Mesothelial cell of epicardium (in vitro differentiated cells): Measurements from ENCODE around the gene RHEBL1. TPM values are rescaled to one million over a fixed set of nuclear protein-coding genes. Genes with fewer than 3 reads are reported as not detected.
A peak's percentile ranks its signal among the peaks of the same experiment; 100 is the strongest.

Experiments used
- DNase-seq, 2 experiments: peaks; one replicate each; pipeline ENCODE4 v3.0.0; 2021; ENCODE audit warnings: low spot score in 2 of 2; ENCODE audit not compliant: unreplicated experiment in 2 of 2
- H3K27ac Mint-ChIP-seq: 2 replicates; pipeline ENCODE4 v1.8.0; 2021; ENCODE audit warnings: mixed read lengths
- H3K27me3 Mint-ChIP-seq: 2 replicates; pipeline ENCODE4 v1.8.0; 2021; ENCODE audit warnings: low read depth, mixed read lengths
- H3K36me3 Mint-ChIP-seq: 2 replicates; pipeline ENCODE4 v1.8.0; 2021; ENCODE audit warnings: mixed read lengths
- H3K4me1 Mint-ChIP-seq: 2 replicates; pipeline ENCODE4 v1.8.0; 2021; ENCODE audit warnings: mixed read lengths
- H3K4me3 Mint-ChIP-seq: 2 replicates; pipeline ENCODE4 v1.8.0; 2021; ENCODE audit warnings: mild to moderate bottlenecking, moderate library complexity, mixed read lengths
- H3K9me3 Mint-ChIP-seq: 2 replicates; pipeline ENCODE4 v1.8.0; 2021; ENCODE audit warnings: mixed read lengths
- total RNA-seq: library from RNA; stranded (reverse); gene quantifications from 3 replicates; pipeline ENCODE4 v1.2.1, GENCODE V29; 2021
- TF ChIP-seq, protein P1 (sequence below): fragments of 200-600 bp; sonication (generic); IDR thresholded peaks from one replicate; pipeline ENCODE4 v1.5.0; 2021; ENCODE audit warnings: antibody characterized with exemption; ENCODE audit not compliant: unreplicated experiment

The RHEBL1 gene
- total RNA-seq, 1 donor from 2014 or later = 0.60 TPM

DNA sequence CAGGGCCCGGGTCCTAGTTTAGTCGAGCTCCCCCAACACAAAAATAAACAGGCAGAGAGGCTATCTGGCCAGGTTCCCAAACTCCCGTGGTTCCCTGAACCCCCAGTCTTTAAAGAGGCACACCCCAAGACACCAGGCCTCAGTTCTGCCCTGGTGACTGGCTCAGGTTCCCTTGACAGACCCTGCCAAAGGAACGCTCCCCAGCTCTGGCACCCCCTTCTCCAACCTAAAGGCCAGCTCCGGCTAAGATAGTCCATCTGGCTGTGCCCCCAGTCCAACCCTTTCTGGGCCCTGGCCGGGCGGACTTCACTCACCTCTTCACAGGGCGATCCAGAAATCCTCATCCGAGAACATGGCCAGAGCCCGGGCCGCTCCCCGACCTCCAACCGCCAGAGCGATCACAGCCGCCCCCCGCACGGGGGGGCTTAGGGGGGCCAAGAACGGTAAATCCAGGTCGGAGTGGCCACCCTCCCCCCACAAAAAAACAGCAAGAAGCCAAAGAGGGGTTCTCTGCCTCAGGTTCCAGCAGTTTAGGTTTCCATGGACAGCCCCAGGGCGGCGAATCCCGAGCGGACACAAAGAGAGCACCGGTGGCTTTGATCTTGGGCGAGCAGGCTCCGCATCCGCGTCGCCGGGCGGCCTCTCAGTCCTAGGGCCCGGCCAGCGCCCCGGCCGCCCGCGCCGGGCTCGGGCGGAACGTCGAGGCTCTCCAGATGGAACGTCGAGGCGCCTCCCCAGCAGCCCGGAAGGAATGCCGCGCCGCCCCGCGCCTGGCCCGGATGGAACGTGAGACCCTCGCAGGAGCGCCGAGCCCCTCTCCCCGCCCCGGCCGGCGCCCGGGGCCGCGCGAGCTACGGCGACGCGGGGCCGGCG lies 10.2 kb downstream of the RHEBL1 start:
- H3K27ac Mint-ChIP-seq = peak overlapping the region; percentile 95
- H3K9me3 Mint-ChIP-seq = no peaks in the 10 kb centered on the region
- H3K4me3 Mint-ChIP-seq = peak overlapping the region; percentile 96
- DNase-seq = peak in 1 of 2 experiments; percentile 69
- H3K4me1 Mint-ChIP-seq = peaks cover 47% of the 10 kb centered on the region
- H3K27me3 Mint-ChIP-seq = no peaks in the 10 kb centered on the region
- H3K36me3 Mint-ChIP-seq = peaks cover 7% of the 10 kb centered on the region
- TF ChIP-seq, protein P1, sequence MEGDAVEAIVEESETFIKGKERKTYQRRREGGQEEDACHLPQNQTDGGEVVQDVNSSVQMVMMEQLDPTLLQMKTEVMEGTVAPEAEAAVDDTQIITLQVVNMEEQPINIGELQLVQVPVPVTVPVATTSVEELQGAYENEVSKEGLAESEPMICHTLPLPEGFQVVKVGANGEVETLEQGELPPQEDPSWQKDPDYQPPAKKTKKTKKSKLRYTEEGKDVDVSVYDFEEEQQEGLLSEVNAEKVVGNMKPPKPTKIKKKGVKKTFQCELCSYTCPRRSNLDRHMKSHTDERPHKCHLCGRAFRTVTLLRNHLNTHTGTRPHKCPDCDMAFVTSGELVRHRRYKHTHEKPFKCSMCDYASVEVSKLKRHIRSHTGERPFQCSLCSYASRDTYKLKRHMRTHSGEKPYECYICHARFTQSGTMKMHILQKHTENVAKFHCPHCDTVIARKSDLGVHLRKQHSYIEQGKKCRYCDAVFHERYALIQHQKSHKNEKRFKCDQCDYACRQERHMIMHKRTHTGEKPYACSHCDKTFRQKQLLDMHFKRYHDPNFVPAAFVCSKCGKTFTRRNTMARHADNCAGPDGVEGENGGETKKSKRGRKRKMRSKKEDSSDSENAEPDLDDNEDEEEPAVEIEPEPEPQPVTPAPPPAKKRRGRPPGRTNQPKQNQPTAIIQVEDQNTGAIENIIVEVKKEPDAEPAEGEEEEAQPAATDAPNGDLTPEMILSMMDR = no peak

DNA sequence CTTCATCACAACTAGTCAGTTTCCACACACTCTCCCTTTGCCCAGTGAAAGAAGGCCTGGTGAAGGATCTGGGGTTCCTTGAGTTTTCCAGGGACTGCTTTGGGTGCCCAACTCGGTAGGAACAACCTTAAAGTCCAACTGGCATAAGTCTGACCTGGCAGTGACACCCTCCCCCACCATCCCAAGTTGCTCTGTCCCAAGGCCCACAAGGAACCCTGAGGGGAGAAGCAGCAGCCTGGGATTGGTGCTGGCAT lies 10.8 kb downstream of the RHEBL1 start:
- H3K27ac Mint-ChIP-seq = peak overlapping the region; percentile 95
- H3K36me3 Mint-ChIP-seq = peaks cover 7% of the 10 kb centered on the region
- TF ChIP-seq, protein P1 = no peak
- no peak for DNase-seq
- no peaks in the 10 kb centered on the region for H3K27me3 Mint-ChIP-seq
- peaks cover 45% of the 10 kb centered on the region for H3K4me1 Mint-ChIP-seq
- peak overlapping the region; percentile 96 for H3K4me3 Mint-ChIP-seq
- H3K9me3 Mint-ChIP-seq = no peaks in the 10 kb centered on the region

DNA sequence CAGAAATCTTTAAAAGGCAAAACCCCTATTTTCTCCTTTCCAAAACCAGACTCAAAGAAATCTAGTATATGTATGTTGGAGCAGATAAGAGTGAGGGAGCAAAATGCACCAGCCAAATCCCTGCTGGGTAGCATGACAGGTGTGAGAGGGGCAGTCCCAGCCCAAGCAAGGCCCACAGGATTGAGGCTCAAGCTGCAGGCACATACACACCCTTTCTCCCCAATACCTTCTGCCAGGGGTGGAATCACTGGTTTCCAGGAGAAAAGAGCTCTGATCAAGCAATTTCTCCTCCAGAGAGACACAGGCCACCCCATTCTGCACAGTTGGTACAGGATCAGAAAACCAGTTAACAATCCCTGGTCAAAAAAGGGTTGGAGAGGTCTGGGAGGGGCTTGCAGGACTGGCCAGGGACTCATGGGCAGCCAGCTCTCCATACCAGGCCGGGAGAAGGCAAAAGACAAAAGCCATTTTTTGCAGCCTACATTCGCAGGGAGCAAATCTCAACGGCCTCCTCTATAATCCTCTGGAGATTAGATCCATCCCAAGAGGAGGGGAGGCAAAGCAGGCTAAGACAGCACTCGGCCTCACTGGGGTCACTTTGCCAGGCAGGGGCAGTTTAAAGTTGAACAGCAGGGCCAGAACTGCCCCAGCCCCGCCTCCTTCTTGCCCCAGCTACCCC lies 11.3 kb downstream of the RHEBL1 start:
- H3K36me3 Mint-ChIP-seq = peaks cover 7% of the 10 kb centered on the region
- DNase-seq = no peak
- no peaks in the 10 kb centered on the region for H3K27me3 Mint-ChIP-seq
- TF ChIP-seq, protein P1 = no peak
- H3K4me1 Mint-ChIP-seq = peaks cover 45% of the 10 kb centered on the region
- peak overlapping the region; percentile 96 for H3K4me3 Mint-ChIP-seq
- no peaks in the 10 kb centered on the region for H3K9me3 Mint-ChIP-seq
- H3K27ac Mint-ChIP-seq = peak overlapping the region; percentile 95

DNA sequence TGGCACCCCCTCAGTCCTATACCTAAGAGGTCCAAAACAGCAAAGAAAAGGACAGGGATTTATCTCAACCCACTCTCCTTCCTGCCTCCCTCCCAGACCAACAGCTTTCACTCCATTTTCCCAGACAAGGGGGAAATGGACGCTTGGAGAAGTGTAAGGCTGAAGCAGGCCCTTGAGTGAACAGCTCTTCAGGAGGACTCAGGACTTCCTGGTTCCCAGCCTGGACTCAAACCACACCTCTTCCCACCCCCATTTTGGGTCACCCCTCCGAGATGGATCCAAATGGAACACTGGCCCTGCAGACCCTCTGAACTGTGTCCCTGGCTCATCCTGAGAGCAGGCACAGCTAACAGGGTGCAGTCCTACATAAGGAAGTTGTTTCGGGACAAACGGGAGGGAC lies 11.9 kb downstream of the RHEBL1 start:
- Mint-ChIP-seq H3K9me3 (no peaks in the 10 kb centered on the region), H3K4me3 (peak overlapping the region; percentile 96), H3K27ac (peak overlapping the region; percentile 95), H3K27me3 (no peaks in the 10 kb centered on the region), H3K36me3 (peaks cover 11% of the 10 kb centered on the region), H3K4me1 (peaks cover 45% of the 10 kb centered on the region)
- TF ChIP-seq, protein P1 = no peak
- DNase-seq = no peak

DNA sequence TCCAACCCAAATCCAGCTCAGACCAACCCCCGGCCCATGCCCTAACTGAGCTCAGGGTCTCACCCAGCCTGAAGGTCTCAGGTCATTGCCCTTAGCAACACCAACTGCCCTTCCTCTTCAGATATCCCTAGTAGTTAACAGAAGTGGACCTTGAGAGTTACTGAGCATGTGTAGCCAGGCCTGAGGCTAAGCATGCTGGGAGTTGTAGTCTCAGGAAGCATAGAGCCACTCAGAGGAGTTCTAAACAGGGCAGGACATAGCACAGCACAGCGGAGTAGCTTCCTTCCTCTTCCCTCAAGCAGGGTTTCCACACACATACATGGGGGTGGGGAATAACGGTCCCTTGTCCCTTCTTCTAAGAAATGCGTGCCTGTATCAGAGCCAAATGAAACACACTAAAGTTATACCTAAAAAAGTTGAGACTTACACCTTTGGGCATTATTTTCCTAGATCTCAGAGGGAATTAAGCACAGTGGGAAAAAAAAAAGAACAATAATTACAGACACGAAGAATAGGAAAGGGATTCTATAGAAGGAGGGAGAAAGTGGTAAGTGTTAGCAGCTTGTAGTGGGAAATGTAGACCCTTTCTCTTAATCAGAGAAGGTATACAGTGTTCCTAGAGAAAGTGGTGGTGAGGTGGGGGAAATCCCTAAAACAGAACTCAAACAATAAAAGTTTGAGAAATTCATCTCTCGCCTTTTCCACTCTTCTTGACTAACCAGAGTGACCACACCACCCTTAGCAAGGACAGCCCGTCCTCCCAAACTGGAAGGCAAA lies 13.6 kb downstream of the RHEBL1 start:
- Mint-ChIP-seq H3K27ac (peak overlapping the region; percentile 81), H3K4me1 (peaks cover 41% of the 10 kb centered on the region), H3K4me3 (peak overlapping the region; percentile 96), H3K9me3 (no peaks in the 10 kb centered on the region), H3K27me3 (no peaks in the 10 kb centered on the region), H3K36me3 (peaks cover 21% of the 10 kb centered on the region)
- TF ChIP-seq, protein P1 = no peak
- DNase-seq = no peak
